ENCODE results near the gene TUBAL3. TPM values are rescaled to one million over a fixed set of nuclear protein-coding genes. Genes with fewer than 3 reads are reported as not detected.

TUBAL3 gene
- total RNA-seq, 1 experiment from 2014 or later: 0.98 TPM

DNA sequence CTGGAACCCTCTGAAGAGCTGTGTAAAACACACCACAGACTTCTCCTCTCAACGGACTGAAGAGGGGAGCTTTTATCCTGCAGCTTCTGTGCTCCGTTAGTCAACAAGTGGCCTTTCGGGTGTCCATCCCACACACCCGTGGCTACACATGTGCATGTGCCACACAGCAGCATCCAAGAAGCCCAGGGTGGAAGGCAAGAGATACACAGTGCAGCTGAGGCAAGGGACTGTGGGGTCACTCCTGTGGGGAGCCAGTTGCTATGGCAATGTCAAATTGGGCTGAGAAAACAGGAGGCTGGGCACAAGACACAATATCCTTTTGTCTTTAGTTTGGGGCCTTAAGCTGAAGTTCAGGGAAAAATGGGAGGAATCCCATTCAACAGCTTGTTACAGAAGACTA, 36.5 kb upstream of the TUBAL3 start:
- H3K9ac ChIP-seq (ENCODE audit: low read length): no peak overlapping the region
- no peak for TF ChIP-seq CEBPB (IDR thresholded peaks at IDR 0.05; ENCODE audit: low read depth)
- TF ChIP-seq TCF7L2 (IDR thresholded peaks at IDR 0.05; ENCODE audit: borderline replicate concordance, extremely low read depth, insufficient read depth, insufficient read length): no peak
- no peak for TF ChIP-seq CBX3 (IDR thresholded peaks at IDR 0.05; ENCODE audit: low read depth)
- no peak for TF ChIP-seq EZH2 (IDR thresholded peaks at IDR 0.05)
- no peak for TF ChIP-seq FOSL1 (IDR thresholded peaks at IDR 0.05; ENCODE audit: low read depth)
- TF ChIP-seq EZH2phosphoT487 (IDR thresholded peaks at IDR 0.05; ENCODE audit: borderline replicate concordance): no peak
- no peak for TF ChIP-seq ZFX (IDR thresholded peaks at IDR 0.05)
- TF ChIP-seq, protein P1, sequence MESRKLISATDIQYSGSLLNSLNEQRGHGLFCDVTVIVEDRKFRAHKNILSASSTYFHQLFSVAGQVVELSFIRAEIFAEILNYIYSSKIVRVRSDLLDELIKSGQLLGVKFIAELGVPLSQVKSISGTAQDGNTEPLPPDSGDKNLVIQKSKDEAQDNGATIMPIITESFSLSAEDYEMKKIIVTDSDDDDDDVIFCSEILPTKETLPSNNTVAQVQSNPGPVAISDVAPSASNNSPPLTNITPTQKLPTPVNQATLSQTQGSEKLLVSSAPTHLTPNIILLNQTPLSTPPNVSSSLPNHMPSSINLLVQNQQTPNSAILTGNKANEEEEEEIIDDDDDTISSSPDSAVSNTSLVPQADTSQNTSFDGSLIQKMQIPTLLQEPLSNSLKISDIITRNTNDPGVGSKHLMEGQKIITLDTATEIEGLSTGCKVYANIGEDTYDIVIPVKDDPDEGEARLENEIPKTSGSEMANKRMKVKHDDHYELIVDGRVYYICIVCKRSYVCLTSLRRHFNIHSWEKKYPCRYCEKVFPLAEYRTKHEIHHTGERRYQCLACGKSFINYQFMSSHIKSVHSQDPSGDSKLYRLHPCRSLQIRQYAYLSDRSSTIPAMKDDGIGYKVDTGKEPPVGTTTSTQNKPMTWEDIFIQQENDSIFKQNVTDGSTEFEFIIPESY (IDR thresholded peaks at IDR 0.05; ENCODE audit: extremely low read depth, insufficient replicate concordance, low read length): no peak
- TF ChIP-seq JUND (IDR thresholded peaks at IDR 0.05): no peak
- TF ChIP-seq RAD21 (IDR thresholded peaks at IDR 0.05; ENCODE audit: low read depth): no peak
- TF ChIP-seq, protein P2, sequence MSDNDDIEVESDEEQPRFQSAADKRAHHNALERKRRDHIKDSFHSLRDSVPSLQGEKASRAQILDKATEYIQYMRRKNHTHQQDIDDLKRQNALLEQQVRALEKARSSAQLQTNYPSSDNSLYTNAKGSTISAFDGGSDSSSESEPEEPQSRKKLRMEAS (IDR thresholded peaks at IDR 0.05): no peak
- TF ChIP-seq, protein P3, sequence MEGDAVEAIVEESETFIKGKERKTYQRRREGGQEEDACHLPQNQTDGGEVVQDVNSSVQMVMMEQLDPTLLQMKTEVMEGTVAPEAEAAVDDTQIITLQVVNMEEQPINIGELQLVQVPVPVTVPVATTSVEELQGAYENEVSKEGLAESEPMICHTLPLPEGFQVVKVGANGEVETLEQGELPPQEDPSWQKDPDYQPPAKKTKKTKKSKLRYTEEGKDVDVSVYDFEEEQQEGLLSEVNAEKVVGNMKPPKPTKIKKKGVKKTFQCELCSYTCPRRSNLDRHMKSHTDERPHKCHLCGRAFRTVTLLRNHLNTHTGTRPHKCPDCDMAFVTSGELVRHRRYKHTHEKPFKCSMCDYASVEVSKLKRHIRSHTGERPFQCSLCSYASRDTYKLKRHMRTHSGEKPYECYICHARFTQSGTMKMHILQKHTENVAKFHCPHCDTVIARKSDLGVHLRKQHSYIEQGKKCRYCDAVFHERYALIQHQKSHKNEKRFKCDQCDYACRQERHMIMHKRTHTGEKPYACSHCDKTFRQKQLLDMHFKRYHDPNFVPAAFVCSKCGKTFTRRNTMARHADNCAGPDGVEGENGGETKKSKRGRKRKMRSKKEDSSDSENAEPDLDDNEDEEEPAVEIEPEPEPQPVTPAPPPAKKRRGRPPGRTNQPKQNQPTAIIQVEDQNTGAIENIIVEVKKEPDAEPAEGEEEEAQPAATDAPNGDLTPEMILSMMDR (IDR thresholded peaks at IDR 0.05 in 2 of 3, conservative IDR thresholded peaks at IDR 0.05 in 1 of 3; ENCODE audit: borderline replicate concordance in 1 of 3, insufficient read depth in 1 of 3, low read depth in 2 of 3, low read length in 2 of 3): no peak
- no peak for TF ChIP-seq YY1 (IDR thresholded peaks at IDR 0.05; ENCODE audit: extremely low read depth, insufficient replicate concordance, low read depth, low read length)
- TF ChIP-seq SRF (IDR thresholded peaks at IDR 0.05; ENCODE audit: low read depth): no peak
- TF ChIP-seq ELF1 (IDR thresholded peaks at IDR 0.05; ENCODE audit: borderline replicate concordance, low read depth): no peak
- TF ChIP-seq, protein P4, sequence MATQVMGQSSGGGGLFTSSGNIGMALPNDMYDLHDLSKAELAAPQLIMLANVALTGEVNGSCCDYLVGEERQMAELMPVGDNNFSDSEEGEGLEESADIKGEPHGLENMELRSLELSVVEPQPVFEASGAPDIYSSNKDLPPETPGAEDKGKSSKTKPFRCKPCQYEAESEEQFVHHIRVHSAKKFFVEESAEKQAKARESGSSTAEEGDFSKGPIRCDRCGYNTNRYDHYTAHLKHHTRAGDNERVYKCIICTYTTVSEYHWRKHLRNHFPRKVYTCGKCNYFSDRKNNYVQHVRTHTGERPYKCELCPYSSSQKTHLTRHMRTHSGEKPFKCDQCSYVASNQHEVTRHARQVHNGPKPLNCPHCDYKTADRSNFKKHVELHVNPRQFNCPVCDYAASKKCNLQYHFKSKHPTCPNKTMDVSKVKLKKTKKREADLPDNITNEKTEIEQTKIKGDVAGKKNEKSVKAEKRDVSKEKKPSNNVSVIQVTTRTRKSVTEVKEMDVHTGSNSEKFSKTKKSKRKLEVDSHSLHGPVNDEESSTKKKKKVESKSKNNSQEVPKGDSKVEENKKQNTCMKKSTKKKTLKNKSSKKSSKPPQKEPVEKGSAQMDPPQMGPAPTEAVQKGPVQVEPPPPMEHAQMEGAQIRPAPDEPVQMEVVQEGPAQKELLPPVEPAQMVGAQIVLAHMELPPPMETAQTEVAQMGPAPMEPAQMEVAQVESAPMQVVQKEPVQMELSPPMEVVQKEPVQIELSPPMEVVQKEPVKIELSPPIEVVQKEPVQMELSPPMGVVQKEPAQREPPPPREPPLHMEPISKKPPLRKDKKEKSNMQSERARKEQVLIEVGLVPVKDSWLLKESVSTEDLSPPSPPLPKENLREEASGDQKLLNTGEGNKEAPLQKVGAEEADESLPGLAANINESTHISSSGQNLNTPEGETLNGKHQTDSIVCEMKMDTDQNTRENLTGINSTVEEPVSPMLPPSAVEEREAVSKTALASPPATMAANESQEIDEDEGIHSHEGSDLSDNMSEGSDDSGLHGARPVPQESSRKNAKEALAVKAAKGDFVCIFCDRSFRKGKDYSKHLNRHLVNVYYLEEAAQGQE (IDR thresholded peaks at IDR 0.05; ENCODE audit: low read depth): no peak
- intact Hi-C loops (cut with micrococcal nuclease): loop anchor here (5.0 kb wide), 1 partner anchor 431 kb away; no protein-coding TSS in a partner anchor
- H3K4me2 ChIP-seq (ENCODE audit: low read length): no peak overlapping the region
- RAD21 ChIA-PET (ENCODE audit: low non-redundant PET in 1 of 2, low total read pairs in 2 of 2, uncharacterized antibody in 2 of 2, unreplicated experiment in 2 of 2): interaction anchor here (1.1 kb wide), 2 partner anchors 182 kb away, joined by 5 read pairs; no protein-coding TSS in a partner anchor
- no TSS peak for BruUV-seq (replicated peaks)
- H2AFZ ChIP-seq (ENCODE audit: low read depth, low read length, poor library complexity, severe bottlenecking): no peak overlapping the region
- H4K20me1 ChIP-seq (ENCODE audit: insufficient read depth): peaks cover 6% of the 10 kb centered on the region; the same call in 1 of the 2 replicates
- peaks cover 4 to 9% of the 10 kb centered on the region in 2 experiments for H3K4me1 ChIP-seq (ENCODE audit: control insufficient read depth in 1 of 2, insufficient read depth in 2 of 2, low read length in 2 of 2)
- no peaks in the 10 kb centered on the region for H3K9me3 ChIP-seq (ENCODE audit: control insufficient read depth in 1 of 2, insufficient read depth in 1 of 2, low read depth in 1 of 2, low read length in 2 of 2)
- POLR2A ChIA-PET: interaction anchor here (1.6 kb wide), 1 partner anchor 182 kb away, joined by 4 read pairs; no protein-coding TSS in a partner anchor
- DNase-seq (ENCODE audit: low read depth, low spot score) (no peak), ATAC-seq (no peak)
- H3K79me2 ChIP-seq (ENCODE audit: insufficient read depth, low read length): peaks cover 61% of the 10 kb centered on the region
- H3K27me3 ChIP-seq (ENCODE audit: insufficient read depth, low read length): no peaks in the 10 kb centered on the region
- CTCF ChIA-PET: interaction anchor here (6.7 kb wide), 1 partner anchor 182 kb away, joined by 59 read pairs; no protein-coding TSS in a partner anchor
- no peaks in the 10 kb centered on the region for H3K9me2 ChIP-seq (ENCODE audit: insufficient read depth)
- H3K36me3 ChIP-seq (ENCODE audit: control insufficient read depth in 1 of 2, insufficient read depth in 2 of 2, low read length in 2 of 2): no peaks in the 10 kb centered on the region
- H3K27ac ChIP-seq (ENCODE audit: low read depth, low read length): no peak overlapping the region
- no peak overlapping the region for H3K4me3 ChIP-seq (replicated peaks in 1 of 2; ENCODE audit: low read depth in 1 of 2, low read length in 2 of 2)

All from HCT116 (cell line).